Suppressor macrophage treated with lipopolysaccharide for 4 hours (primary cell): ENCODE results near the gene CNNM1.
A peak's percentile ranks its signal among the peaks of the same experiment; 100 is the strongest.

Experiments
- DNase-seq: peaks from one replicate; pipeline ENCODE4 v3.0.0-alpha.2; 2020

Gene CNNM1

DNA sequence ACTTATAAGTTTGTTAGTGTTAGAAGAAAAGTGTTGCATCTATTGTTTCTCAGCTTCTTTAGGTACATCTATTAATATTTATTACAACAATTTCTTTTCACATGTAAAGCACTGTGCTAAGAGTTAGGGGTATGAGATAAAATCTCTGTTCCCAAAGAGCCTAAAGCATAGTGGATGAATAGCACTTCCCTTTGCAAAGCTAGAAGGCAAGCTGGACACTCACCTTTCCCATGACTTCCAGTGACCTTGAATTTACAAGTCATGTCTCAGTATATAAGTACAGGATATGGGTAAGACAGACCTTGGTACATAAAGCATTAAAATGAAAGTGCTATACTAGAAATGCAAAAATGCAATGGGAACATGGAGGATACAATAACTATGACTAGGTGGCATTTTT is 8.7 kb downstream of the CNNM1 start:
- no peak for DNase-seq

GRCh38 chr10:99339077-99339476 is 9.9 kb downstream of the CNNM1 start:
- no peak for DNase-seq

DNA sequence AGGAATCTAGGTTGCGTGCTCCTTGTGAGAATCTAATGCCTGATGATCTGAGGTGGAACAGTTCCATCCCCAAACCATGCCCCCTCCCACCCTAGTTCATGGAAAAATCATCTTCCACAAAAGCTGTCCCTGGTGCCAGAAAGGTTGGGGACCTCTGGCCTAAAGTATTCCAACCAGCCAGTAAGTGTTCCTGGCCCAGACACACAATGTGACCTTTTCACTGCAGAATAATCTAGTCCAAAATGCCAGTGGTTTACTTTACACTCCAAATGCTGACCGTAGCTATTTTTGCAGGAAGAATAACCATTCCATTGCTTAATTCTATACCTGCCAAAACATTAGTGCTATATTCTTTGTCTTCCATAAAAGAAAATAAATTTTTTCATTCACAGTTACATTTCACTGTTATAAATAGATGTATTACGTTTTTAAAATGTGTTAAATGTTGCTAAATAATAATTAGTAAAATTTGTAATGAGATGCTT is 10.4 kb downstream of the CNNM1 start:
- no peak for DNase-seq

- no peak for DNase-seq
Observed at GRCh38 chr10:99340650-99341049, 11.5 kb downstream of the CNNM1 start.

- DNase-seq, result no peak
Observed at GRCh38 chr10:99341248-99341647, 12.1 kb downstream of the CNNM1 start.

DNA sequence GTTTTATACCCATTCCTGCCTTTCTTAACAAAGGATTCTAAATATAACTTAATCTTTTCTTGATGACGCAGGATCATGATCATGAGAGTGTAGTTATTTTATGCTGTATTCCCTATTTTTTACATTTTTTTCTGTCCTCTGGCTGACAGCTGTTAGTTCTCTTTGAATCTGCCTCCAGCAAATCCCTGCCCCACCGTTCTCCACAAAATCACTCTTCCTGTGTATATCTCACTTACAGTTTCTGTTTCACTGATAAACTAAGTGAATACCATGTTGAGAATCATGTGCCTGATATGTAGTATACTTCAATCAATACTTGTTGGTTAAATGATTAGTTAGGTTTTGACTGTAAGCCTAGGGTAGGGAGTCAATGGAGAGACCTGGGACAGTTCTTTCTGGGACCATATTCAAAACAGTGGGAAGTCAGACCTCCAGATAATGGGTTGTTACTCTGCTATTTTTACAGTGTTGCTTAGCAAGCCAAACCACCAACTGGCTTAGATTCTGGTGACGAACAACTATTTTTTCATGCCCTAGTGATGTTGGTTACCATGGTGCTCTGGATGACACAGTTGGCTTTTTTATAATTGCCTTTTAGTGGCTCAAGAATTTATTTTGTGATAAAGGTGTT is 12.8 kb downstream of the CNNM1 start:
- DNase-seq, result no peak

DNA sequence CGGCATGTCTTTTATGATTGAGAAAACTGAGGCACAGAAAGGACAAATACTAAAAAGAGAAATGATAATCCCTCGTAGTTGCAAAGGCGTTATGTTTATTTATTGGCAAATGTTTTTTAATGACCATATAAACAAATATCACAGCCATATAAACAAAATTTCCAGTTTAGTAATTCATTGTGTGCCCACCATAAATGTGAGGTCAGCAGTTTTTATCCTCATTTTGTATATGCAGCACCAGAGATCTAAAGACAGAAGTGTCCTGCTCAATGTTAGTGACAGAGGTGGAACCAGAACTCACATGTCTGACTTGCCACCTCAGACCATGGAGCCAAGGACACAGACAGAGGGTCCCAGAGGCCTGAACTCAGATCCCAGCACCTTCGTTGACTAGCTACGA is 14.1 kb downstream of the CNNM1 start:
- no peak for DNase-seq

GRCh38 chr10:99344715-99345114 is 15.6 kb downstream of the CNNM1 start:
- no peak for DNase-seq

DNA sequence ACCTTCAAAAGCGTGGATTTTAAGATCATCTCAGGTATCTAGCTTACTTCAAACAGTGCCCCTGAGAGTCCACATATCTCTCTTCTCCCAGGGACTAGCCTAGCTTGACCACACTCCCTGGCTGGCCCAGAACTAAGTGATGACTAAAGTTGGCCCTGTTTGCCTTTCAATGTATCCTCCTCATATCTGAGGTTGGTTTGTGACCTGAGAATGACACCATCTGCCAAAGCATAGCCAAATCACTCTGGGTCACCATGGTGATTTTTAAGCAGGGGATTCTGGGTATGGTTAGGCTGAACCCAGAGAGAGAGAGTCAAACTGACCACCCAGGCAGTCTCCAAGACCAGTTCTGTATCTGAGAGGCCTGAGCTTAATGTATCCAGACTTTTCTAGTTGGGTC is 16.2 kb downstream of the CNNM1 start:
- no peak for DNase-seq

DNA sequence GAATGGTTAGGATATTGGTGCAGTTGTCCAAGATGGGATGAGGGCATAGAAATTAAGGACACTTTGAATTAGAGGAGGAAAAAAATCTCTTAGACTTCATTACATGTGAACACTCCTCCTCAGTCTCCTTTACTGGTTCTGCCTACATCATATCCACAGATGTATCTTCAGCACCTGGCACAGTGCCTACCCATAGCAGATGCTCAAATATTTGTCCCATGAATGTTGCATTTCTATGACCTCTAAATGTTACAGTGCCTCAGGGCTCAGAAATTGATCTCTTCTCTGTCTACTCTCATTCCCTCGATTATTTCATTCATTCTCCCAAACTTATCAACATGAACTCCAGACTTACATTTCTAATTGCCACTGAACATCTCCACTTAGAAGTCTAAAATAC is 17.1 kb downstream of the CNNM1 start:
- DNase-seq, result no peak

DNA sequence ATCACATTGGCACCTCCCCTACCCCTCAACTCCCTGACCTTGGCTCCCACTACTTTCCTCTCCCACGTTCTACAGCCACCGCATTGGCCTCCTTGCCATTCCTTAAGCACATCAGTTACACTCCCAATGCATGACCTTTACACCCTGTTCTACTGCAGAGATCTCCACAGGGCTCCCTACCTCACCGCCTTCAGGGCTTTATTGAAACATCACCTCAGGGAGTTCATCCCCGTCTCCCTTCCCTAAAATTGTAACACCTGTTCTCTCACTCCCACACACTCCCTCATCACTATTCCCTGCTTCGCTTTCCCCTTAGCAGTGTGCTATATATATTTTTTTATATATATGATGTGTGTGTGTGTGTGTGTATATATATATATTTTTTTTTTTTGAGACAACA is 18.5 kb downstream of the CNNM1 start:
- DNase-seq, result no peak

GRCh38 chr10:99353182-99353581 is 24.0 kb downstream of the CNNM1 start:
- no peak for DNase-seq

DNA sequence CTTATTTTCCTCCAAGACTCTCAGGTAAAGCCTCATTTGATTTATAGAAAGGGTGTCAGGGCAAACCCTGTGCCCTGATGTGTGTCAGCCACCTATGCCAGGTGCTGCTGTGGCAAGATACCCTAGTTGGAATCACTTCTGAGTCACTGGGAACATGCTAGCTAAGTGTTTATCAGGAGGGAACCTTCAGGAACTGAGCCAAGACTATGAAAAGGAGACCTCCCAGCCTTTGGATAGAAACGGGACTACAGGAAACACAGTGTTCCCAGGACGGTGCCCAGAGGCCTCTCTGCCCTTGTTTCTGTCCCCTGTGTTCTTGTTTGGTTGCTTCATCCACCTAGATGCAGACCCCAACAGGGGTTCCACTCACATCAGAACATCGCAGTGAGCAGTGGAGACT is 28.5 kb downstream of the CNNM1 start:
- DNase-seq, result no peak

DNA sequence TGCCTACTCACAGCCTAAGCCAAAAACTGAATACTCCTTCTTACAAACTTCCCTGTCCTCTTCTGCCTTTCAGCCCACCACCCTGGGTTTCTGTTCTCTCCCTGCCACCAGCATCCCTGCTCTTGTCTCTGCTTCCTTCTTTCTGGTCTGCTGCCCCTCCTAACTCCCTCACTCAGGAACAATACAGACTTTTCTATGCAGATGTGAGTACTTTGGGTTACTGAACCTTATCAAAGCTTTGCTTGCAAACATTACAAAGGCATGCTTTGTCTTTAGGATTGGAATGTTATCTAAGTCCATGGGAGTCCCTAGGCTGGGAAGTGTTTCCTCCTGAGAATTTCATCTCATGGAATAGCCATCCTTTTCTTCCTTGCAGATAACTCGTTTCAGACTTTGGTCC is 28.9 kb downstream of the CNNM1 start:
- DNase-seq, result no peak

- DNase-seq, result no peak
Observed at GRCh38 chr10:99360934-99361333, 31.8 kb downstream of the CNNM1 start.

- DNase-seq, result no peak
Observed at GRCh38 chr10:99364125-99364524, 35.0 kb downstream of the CNNM1 start.

DNA sequence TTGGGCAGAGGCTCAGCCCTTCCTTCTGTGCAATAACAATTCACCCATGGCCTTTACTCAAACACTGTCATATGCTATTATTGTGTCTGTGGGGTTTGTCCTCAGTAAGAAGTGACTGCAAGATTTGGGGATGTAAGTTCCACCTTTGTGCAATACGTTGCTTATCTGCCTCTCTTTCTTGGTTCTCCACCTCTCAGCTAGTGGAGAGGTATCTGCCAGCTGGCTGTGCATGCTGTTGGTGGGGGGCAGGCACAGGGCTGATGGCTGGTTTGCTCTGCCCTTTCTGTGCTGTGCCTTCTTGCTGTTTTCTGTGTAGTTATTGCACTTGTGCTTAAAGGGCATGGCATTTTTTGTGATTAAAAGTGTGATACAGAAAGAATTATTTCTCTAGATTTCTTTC is 36.2 kb downstream of the CNNM1 start:
- no peak for DNase-seq

- DNase-seq, result no peak
Observed at GRCh38 chr10:99365736-99366135, 36.6 kb downstream of the CNNM1 start.

DNA sequence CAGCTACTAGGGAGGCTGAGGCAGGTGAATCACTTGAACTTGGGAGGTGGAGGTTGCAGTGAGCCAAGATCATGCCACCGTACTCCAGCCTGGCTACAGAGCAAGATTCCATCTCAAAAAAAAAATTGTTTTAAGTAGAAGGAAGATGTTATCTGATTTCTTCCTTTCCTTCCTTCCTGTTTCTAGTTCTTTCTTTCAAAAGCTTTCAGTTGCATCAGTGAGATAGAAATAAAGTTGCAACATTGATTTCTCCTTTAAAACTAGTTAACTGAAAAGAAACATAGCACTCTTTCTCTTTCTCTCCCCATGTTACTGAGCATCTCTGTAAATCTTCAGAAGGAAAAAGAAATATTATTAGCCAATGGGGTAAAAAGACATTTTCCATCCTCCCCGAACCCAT is 37.5 kb downstream of the CNNM1 start:
- DNase-seq, result no peak

GRCh38 chr10:99368646-99369045 is 39.5 kb downstream of the CNNM1 start:
- no peak for DNase-seq

- DNase-seq, result no peak
Observed at GRCh38 chr10:99369126-99369525, 40.0 kb downstream of the CNNM1 start.

GRCh38 chr10:99369551-99369950 is 40.4 kb downstream of the CNNM1 start:
- no peak for DNase-seq

DNA sequence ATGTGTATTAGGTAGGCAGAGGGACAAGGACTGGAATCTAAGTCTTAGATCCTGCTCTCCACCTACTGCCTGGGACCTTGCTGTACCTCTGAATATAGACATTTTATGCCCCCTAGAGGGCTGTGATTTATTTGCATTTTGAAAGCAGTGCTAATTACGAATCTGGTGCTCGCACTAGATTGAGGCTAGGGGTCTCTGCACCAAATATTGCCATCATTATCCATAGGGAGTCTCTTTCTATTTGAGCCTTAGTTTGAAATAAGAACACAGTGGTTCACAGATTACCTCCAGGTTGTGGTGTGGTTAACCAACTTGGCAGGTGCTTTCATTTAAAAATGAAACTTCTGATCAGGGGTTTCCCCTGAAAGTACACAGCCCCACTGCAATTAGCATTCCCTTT is 41.8 kb downstream of the CNNM1 start:
- peak; percentile 15 for DNase-seq

DNA sequence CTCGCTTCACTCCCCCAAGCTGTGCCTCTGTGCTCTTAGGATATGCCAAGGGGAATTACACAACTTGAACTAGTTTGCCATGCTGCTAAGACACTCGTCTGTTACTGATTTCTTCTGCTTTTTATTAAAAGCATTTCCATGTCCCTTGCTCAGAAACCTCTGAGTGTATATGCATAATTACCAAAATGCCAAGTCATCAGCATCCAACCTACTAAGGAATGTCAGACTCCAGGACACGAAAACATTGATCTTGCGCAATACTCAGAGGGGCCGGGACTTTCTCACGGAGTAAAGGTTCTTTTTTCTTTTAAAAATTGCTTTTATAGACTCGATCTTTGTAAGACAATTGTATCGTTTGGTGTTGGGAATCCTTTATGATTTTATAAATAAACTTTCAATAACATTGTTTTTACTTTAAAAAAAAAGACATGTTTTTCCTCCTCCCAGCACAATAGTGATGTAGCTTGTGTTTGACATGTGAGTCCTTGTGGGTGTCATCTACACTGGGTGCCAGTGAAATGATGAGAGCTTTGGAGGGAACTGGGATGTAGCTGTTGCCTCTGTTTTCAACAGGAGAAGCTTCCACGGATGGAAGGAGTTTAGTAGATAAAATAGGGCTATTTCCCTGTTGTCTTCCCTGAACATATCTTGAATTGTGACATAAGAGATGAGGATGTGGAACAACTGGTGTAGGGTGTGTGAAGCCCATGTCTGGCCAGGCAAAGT is 43.6 kb downstream of the CNNM1 start:
- DNase-seq, result peak; percentile 10

- DNase-seq, result no peak
Observed at GRCh38 chr10:99374526-99374925, 45.4 kb downstream of the CNNM1 start.
